GM15510 (cell line): ENCODE measurements around the gene G3BP2.

Experiments
- POLR2A ChIP-seq: IDR thresholded peaks from 3 replicates; pipeline ENCODE4 v1.6.1; 2011; ENCODE audit warnings: borderline replicate concordance; ENCODE audit not compliant: insufficient read length; ENCODE audit errors: extremely low read depth

Gene G3BP2

GRCh38 chr4:75629239-75629638 is 44.0 kb downstream of the G3BP2 start:
- no peak for TF ChIP-seq POLR2A

DNA sequence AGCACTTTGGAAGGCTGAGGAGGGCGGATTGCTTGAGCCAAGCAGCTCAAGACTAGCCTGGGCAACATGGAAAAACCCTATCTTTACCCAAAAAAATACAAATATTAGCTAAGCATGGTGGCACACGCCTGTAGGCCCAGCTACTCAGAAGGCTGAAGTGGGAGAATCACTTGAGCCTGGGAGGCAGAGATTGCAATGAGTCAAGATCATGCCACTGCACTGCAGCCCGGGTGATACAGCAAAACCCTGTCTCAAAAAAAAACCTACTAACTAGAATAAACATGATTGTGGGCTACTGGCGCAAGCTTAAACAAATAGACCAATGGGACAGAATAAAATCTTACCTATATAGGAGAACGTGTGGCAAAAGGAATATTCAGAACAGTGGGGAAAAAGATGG is 50.2 kb downstream of the G3BP2 start:
- no peak for TF ChIP-seq POLR2A

DNA sequence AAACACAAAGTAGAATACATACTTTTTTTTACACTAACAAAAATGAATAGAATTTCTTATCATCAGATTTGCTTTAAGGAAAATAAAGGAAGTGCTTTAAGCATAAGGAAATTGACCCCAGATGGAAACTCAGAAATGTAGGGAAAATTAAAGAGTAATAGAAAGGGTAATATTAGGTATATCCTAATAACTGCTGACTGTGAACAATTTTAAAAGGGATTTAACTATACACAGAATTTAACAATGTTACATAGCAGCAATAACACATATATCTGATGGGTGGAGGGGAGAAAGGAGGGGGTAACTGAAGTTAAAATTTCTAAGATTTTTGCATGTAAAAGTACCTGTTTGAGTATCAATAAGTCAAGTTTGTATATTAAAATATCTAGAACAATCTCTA is 51.5 kb downstream of the G3BP2 start:
- no peak for TF ChIP-seq POLR2A

DNA sequence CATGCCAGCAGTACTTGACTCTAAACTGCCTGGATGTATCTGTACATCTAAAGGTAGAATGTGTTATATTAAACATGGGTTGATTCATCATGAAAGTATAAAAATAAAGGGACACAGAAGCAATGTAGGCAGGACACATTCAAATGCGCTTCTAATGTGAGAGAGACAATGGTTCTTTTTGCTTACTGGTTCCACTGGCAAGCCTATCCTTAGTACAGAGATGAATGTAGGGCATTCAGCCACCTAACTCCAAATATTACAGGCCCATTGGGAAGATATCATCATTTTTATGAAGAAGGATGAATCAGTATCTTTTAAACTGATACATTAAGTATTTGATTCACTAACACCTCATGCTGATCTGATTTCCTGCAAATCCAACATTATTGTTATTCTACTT is 60.9 kb downstream of the G3BP2 start:
- no peak for TF ChIP-seq POLR2A

- no peak for TF ChIP-seq POLR2A
These were observed 67.3 kb downstream of the G3BP2 start for GRCh38 chr4:75605928-75606327.

DNA sequence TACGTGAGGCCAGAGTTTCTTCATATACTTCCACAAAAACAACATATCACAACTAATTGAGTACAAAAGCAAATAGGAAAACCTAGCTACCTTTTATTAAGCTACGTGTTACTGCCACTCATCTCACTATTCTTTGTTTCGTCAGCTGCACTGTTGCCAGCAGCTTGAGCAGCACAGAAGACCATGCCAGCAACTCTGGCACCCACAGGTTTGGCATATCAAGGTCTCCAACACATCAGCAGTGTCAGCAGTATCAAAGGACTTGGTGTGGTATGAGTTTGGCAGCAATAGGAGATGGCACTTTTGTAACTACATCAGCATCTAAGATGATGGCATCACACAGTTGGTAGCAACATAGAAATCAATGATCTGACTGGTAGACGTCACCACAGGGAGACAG is 73.6 kb downstream of the G3BP2 start:
- no peak for TF ChIP-seq POLR2A

DNA sequence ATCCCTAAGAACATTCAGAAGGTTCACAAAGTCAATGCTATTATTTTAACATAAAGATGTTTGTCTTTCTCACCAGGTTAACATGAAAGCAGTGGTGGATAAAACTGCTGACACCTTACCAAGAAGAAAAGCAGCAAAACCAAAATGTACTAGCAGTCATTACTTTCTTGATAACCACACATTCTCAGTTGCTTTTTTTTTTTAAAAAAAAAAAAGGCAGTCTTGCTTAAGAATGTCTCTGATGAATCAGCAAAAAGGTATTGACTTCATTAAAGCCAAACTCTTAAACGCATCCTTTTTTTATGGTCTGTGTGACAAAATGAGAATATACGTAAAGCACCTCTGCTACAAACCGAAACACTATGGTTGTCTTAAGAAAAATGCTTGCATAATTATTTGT is 74.8 kb downstream of the G3BP2 start:
- no peak for TF ChIP-seq POLR2A

GRCh38 chr4:75596061-75596460 is 77.2 kb downstream of the G3BP2 start:
- TF ChIP-seq POLR2A: no peak

- no peak for TF ChIP-seq POLR2A
These were observed 79.8 kb downstream of the G3BP2 start for GRCh38 chr4:75593393-75593792.
